SKM-1 treated with dmso at 0.1 percent for 144 hours (cell line): ENCODE data around the gene RPTOR.
"Not testable (repeated sequence)": the region's sequence is repeated elsewhere in the genome, so short reads cannot be mapped to it uniquely, and the experiment has no call there.

Experiments
- DNase-seq: peaks from one replicate; lab custom pipeline; 2025; ENCODE audit not compliant: unreplicated experiment; lab: John Stamatoyannopoulos, UW

RPTOR gene

GRCh38 chr17:80793421-80793820 is 248.8 kb downstream of the RPTOR start:
- DNase-seq, result no peak

GRCh38 chr17:80793851-80794267 is 249.2 kb downstream of the RPTOR start:
- DNase-seq, result no peak

GRCh38 chr17:80794281-80795089 is 249.8 kb downstream of the RPTOR start:
- no peak for DNase-seq

- DNase-seq, result no peak
These were observed 250.5 kb downstream of the RPTOR start for GRCh38 chr17:80795090-80795580.

GRCh38 chr17:80795754-80796153 is 251.1 kb downstream of the RPTOR start:
- DNase-seq, result no peak

GRCh38 chr17:80796430-80796861 is 251.8 kb downstream of the RPTOR start:
- DNase-seq, result no peak

- not testable (repeated sequence) for DNase-seq
These were observed 252.6 kb downstream of the RPTOR start for GRCh38 chr17:80797222-80797621.

- DNase-seq, result no peak
These were observed 253.3 kb downstream of the RPTOR start for GRCh38 chr17:80797741-80798594.

- no peak for DNase-seq
These were observed 254.2 kb downstream of the RPTOR start for GRCh38 chr17:80798595-80799537.

GRCh38 chr17:80799538-80800480 is 255.2 kb downstream of the RPTOR start:
- DNase-seq, result no peak

- DNase-seq, result no peak
These were observed 256.1 kb downstream of the RPTOR start for GRCh38 chr17:80800481-80801391.

- no peak for DNase-seq
These were observed 258.2 kb downstream of the RPTOR start for GRCh38 chr17:80802626-80803450.

- no peak for DNase-seq
These were observed 259.1 kb downstream of the RPTOR start for GRCh38 chr17:80803451-80804428.

GRCh38 chr17:80804466-80804865 is 259.8 kb downstream of the RPTOR start:
- no peak for DNase-seq

GRCh38 chr17:80805032-80805751 is 260.6 kb downstream of the RPTOR start:
- DNase-seq, result no peak

GRCh38 chr17:80807014-80807413 is 262.4 kb downstream of the RPTOR start:
- DNase-seq, result no peak
